ENCODE measurements around the gene UBE3B.

The UBE3B gene

GRCh38 chr12:109513977-109514376 lies 36.5 kb downstream of the UBE3B start:
- Histone ChIP-seq H3K27ac (replicated peaks) (no peak overlapping the region), H3K4me3 (replicated peaks; ENCODE audit: insufficient read depth, low read length) (no peak overlapping the region), H3K27me3 (ENCODE audit: insufficient read depth, poor library complexity, severe bottlenecking) (no peaks in the 10 kb centered on the region)
- no peak for TF ChIP-seq REST (IDR thresholded peaks at IDR 0.05; ENCODE audit: insufficient replicate concordance, low read depth)
- TF ChIP-seq GABPA (IDR thresholded peaks at IDR 0.05; ENCODE audit: low read depth) = no peak
- no peak for TF ChIP-seq POLR2AphosphoS5 (IDR thresholded peaks at IDR 0.05; ENCODE audit: low read depth)
- no peak for TF ChIP-seq CTCF (IDR thresholded peaks at IDR 0.05; ENCODE audit: insufficient read depth, low read length)
- no peak for TF ChIP-seq SPI1 (IDR thresholded peaks at IDR 0.05; ENCODE audit: borderline replicate concordance, low read depth)
- no peak for DNase-seq (ENCODE audit: low read depth in 1 of 2, low spot score in 1 of 2)

- Histone ChIP-seq H3K27me3 (ENCODE audit: insufficient read depth, poor library complexity, severe bottlenecking) (no peaks in the 10 kb centered on the region), H3K4me3 (replicated peaks; ENCODE audit: insufficient read depth, low read length) (no peak overlapping the region), H3K27ac (replicated peaks) (no peak overlapping the region)
- TF ChIP-seq POLR2AphosphoS5 (IDR thresholded peaks at IDR 0.05; ENCODE audit: low read depth) (no peak), GABPA (IDR thresholded peaks at IDR 0.05; ENCODE audit: low read depth) (no peak), SPI1 (IDR thresholded peaks at IDR 0.05; ENCODE audit: borderline replicate concordance, low read depth) (no peak), CTCF (IDR thresholded peaks at IDR 0.05; ENCODE audit: insufficient read depth, low read length) (no peak), REST (IDR thresholded peaks at IDR 0.05; ENCODE audit: insufficient replicate concordance, low read depth) (no peak)
- DNase-seq (ENCODE audit: low read depth in 1 of 2, low spot score in 1 of 2) = no peak
Measured at GRCh38 chr12:109517619-109518018, 40.2 kb downstream of the UBE3B start.

GRCh38 chr12:109518820-109519665 lies 41.6 kb downstream of the UBE3B start:
- TF ChIP-seq GABPA (IDR thresholded peaks at IDR 0.05; ENCODE audit: low read depth) = no peak
- TF ChIP-seq CTCF (IDR thresholded peaks at IDR 0.05; ENCODE audit: insufficient read depth, low read length) = peak; percentile 89
- TF ChIP-seq REST (IDR thresholded peaks at IDR 0.05; ENCODE audit: insufficient replicate concordance, low read depth) = no peak
- DNase-seq (ENCODE audit: low read depth in 1 of 2, low spot score in 1 of 2) = peak; percentile 13 to 61
- Histone ChIP-seq H3K27ac (replicated peaks) (no peak overlapping the region), H3K4me3 (replicated peaks; ENCODE audit: insufficient read depth, low read length) (no peak overlapping the region), H3K27me3 (ENCODE audit: insufficient read depth, poor library complexity, severe bottlenecking) (no peaks in the 10 kb centered on the region)
